H9 (cell line): ENCODE data around the gene PRORP. TPM values are rescaled to one million over a fixed set of nuclear protein-coding genes. Genes with fewer than 3 reads are reported as not detected.

Experiments used
- DNase-seq: peaks from one replicate; pipeline ENCODE4 v3.0.0-alpha.2; 2017
- H2AFZ ChIP-seq: one replicate; pipeline ENCODE4 v1.6.1; 2013; ENCODE audit warnings: mild to moderate bottlenecking, low read length, control low read depth, moderate library complexity
- H2AK5ac ChIP-seq: 2 replicates; pipeline ENCODE4 v1.6.1; 2013; ENCODE audit warnings: low read length, control low read depth, mixed read lengths; ENCODE audit not compliant: insufficient read length
- H2BK120ac ChIP-seq: one replicate; pipeline ENCODE4 v1.6.1; 2013; ENCODE audit warnings: low read depth, mild to moderate bottlenecking, low read length, control low read depth, inconsistent platforms; ENCODE audit not compliant: poor library complexity, severe bottlenecking
- H2BK12ac ChIP-seq: 2 replicates; pipeline ENCODE4 v1.6.1; 2013; ENCODE audit warnings: low read length, control low read depth, mixed read lengths, low read depth; ENCODE audit not compliant: insufficient read length
- H2BK15ac ChIP-seq: 2 replicates; pipeline ENCODE4 v1.6.1; 2013; ENCODE audit warnings: low read depth, low read length, control low read depth
- H2BK20ac ChIP-seq: one replicate; pipeline ENCODE4 v1.6.1; 2013; ENCODE audit warnings: low read depth, mild to moderate bottlenecking, low read length, control low read depth, inconsistent platforms; ENCODE audit not compliant: poor library complexity, severe bottlenecking
- H2BK5ac ChIP-seq: 2 replicates; pipeline ENCODE4 v1.6.1; 2013; ENCODE audit warnings: low read length, control low read depth, mixed read lengths; ENCODE audit not compliant: insufficient read length
- H3K14ac ChIP-seq: 2 replicates; pipeline ENCODE4 v1.6.1; 2013; ENCODE audit warnings: low read length, control low read depth; ENCODE audit not compliant: insufficient read depth
- H3K18ac ChIP-seq: 2 replicates; pipeline ENCODE4 v1.6.1; 2013; ENCODE audit warnings: low read depth, mild to moderate bottlenecking, mixed read lengths, low read length, control low read depth; ENCODE audit not compliant: insufficient read length
- H3K23ac ChIP-seq: 2 replicates; pipeline ENCODE4 v1.6.1; 2013; ENCODE audit warnings: low read length, control low read depth, mixed read lengths, low read depth; ENCODE audit not compliant: insufficient read length
- H3K23me2 ChIP-seq: 2 replicates; pipeline ENCODE4 v1.6.1; 2013; ENCODE audit warnings: low read depth, mild to moderate bottlenecking, mixed read lengths, low read length, control low read depth; ENCODE audit not compliant: insufficient read length, poor library complexity, severe bottlenecking
- H3K27ac ChIP-seq: 2 replicates; pipeline ENCODE4 v1.5.1; 2013; ENCODE audit warnings: low read length, control low read depth, mixed read lengths, low read depth; ENCODE audit not compliant: insufficient read length
- H3K27me3 ChIP-seq: 2 replicates; pipeline ENCODE4 v1.6.1; 2013; ENCODE audit warnings: low read length, control low read depth, inconsistent platforms; ENCODE audit not compliant: insufficient read depth
- H3K4ac ChIP-seq: 2 replicates; pipeline ENCODE4 v1.6.1; 2013; ENCODE audit warnings: low read depth, mild to moderate bottlenecking, control low read depth, inconsistent platforms, low read length, moderate library complexity
- H3K4me1 ChIP-seq: 2 replicates; pipeline ENCODE4 v1.6.1; 2013; ENCODE audit warnings: low read length, control low read depth, inconsistent platforms; ENCODE audit not compliant: insufficient read depth
- H3K4me2 ChIP-seq: 2 replicates; pipeline ENCODE4 v1.6.1; 2013; ENCODE audit warnings: low read length, control low read depth, mixed read lengths; ENCODE audit not compliant: insufficient read length, insufficient read depth
- H3K56ac ChIP-seq: 2 replicates; pipeline ENCODE4 v1.6.1; 2013; ENCODE audit warnings: low read depth, mild to moderate bottlenecking, mixed read lengths, low read length, control low read depth; ENCODE audit not compliant: insufficient read length
- H3K79me1 ChIP-seq: 2 replicates; pipeline ENCODE4 v1.6.1; 2013; ENCODE audit warnings: low read depth, mild to moderate bottlenecking, moderate library complexity, low read length, control low read depth, inconsistent platforms; ENCODE audit not compliant: insufficient read depth, poor library complexity, severe bottlenecking
- H3K79me2 ChIP-seq: 2 replicates; pipeline ENCODE4 v1.6.1; 2013; ENCODE audit warnings: low read length, control low read depth, inconsistent platforms; ENCODE audit not compliant: insufficient read depth
- H3K9ac ChIP-seq: 2 replicates; pipeline ENCODE4 v1.6.1; 2013; ENCODE audit warnings: low read length, control low read depth, mixed read lengths; ENCODE audit not compliant: insufficient read length; ENCODE audit errors: extremely low read depth
- H3K9me3 ChIP-seq: one replicate; pipeline ENCODE4 v1.6.1; 2013; ENCODE audit warnings: low read depth, low read length, inconsistent platforms; ENCODE audit not compliant: control insufficient read depth
- H3T11ph ChIP-seq: one replicate; pipeline ENCODE4 v1.6.1; 2013; ENCODE audit warnings: mild to moderate bottlenecking, low read length, control low read depth, inconsistent platforms
- H4K20me1 ChIP-seq: one replicate; pipeline ENCODE4 v1.6.1; 2013; ENCODE audit not compliant: control insufficient read depth, insufficient read length, insufficient read depth
- H4K5ac ChIP-seq: 2 replicates; pipeline ENCODE4 v1.6.1; 2013; ENCODE audit warnings: low read depth, mild to moderate bottlenecking, mixed read lengths, low read length, control low read depth; ENCODE audit not compliant: insufficient read length
- H4K8ac ChIP-seq: replicated peaks from 2 replicates; pipeline ENCODE4 v1.6.1; 2013; ENCODE audit warnings: low read length, control low read depth, mixed read lengths, low read depth; ENCODE audit not compliant: insufficient read length
- H4K91ac ChIP-seq: 2 replicates; pipeline ENCODE4 v1.6.1; 2013; ENCODE audit warnings: low read depth, mild to moderate bottlenecking, moderate library complexity, mixed read lengths, low read length, control low read depth; ENCODE audit not compliant: insufficient read length
- H3K27ac Mint-ChIP-seq, 3 experiments: 2 replicates in 2 of 3; 3 replicates in 1 of 3; pipeline ENCODE4 v1.8.0; 2020 to 2021; ENCODE audit warnings: mixed read lengths in 3 of 3, mild to moderate bottlenecking in 1 of 3, moderate library complexity in 1 of 3
- H3K27me3 Mint-ChIP-seq: 2 replicates; pipeline ENCODE4 v1.8.0; 2021; ENCODE audit warnings: low read depth, mild to moderate bottlenecking, moderate library complexity, mixed read lengths
- H3K36me3 Mint-ChIP-seq, 3 experiments: 2 replicates in 2 of 3; 3 replicates in 1 of 3; pipeline ENCODE4 v1.8.0; 2020 to 2021; ENCODE audit warnings: low read depth in 3 of 3, mixed read lengths in 3 of 3; ENCODE audit not compliant: insufficient read depth in 1 of 3
- H3K4me1 Mint-ChIP-seq, 2 experiments: 2 replicates each; pipeline ENCODE4 v1.8.0; 2020; ENCODE audit warnings: mixed read lengths in 2 of 2
- H3K4me3 Mint-ChIP-seq, 2 experiments: 2 replicates in 1 of 2; 3 replicates in 1 of 2; pipeline ENCODE4 v1.8.0; 2020 to 2021; ENCODE audit warnings: mild to moderate bottlenecking in 2 of 2, mixed read lengths in 2 of 2, moderate library complexity in 1 of 2
- H3K9me3 Mint-ChIP-seq, 2 experiments: 2 replicates in 1 of 2; 3 replicates in 1 of 2; pipeline ENCODE4 v1.8.0; 2020; ENCODE audit warnings: mild to moderate bottlenecking in 2 of 2, mixed read lengths in 2 of 2, moderate library complexity in 1 of 2
- WGBS: extraction: QIAGEN DNeasy Blood & Tissue Kit; methylation state at CpG from one replicate; pipeline ENCODE4 v1.1.7; 2013; ENCODE audit warnings: missing lambda C conversion rate, low lambda C conversion rate, mixed read lengths; ENCODE audit not compliant: insufficient read length; ENCODE audit errors: extremely low coverage; 5-methylcytosine and 5-hydroxymethylcytosine counted together
- total RNA-seq: library from RNA; stranded (reverse); gene quantifications from 2 replicates; pipeline ENCODE4 v1.2.1, GENCODE V29; 2021
- TF ChIP-seq, protein P1 (sequence below): fragments of 200-600 bp; sonication (generic); conservative IDR thresholded peaks from 3 replicates; pipeline ENCODE4 v1.8.0; 2021; ENCODE audit warnings: antibody characterized with exemption, mild to moderate bottlenecking

The PRORP gene
- total RNA-seq, 1 experiment from 2014 or later: 37.7 TPM

- no peak for DNase-seq
- Histone ChIP-seq H3K27ac (no peak overlapping the region), H4K91ac (no peak overlapping the region), H2BK12ac (no peak overlapping the region), H4K5ac (no peak overlapping the region), H3K27me3 (no peaks in the 10 kb centered on the region), H3K79me1 (no peaks in the 10 kb centered on the region), H4K20me1 (no peaks in the 10 kb centered on the region), H3K14ac (no peak overlapping the region), H2BK5ac (no peak overlapping the region), H3T11ph (no peak overlapping the region), H3K18ac (no peak overlapping the region), H3K23ac (no peak overlapping the region), H3K56ac (no peak overlapping the region), H2AFZ (no peak overlapping the region), H3K79me2 (no peaks in the 10 kb centered on the region), H3K4ac (no peak overlapping the region), H2AK5ac (no peak overlapping the region), H2BK20ac (no peak overlapping the region), H4K8ac (no peak overlapping the region), H3K4me2 (no peak overlapping the region), H3K23me2 (no peaks in the 10 kb centered on the region), H3K9me3 (no peaks in the 10 kb centered on the region), H2BK15ac (no peak overlapping the region), H3K9ac (no peak overlapping the region), H3K4me1 (no peaks in the 10 kb centered on the region), H2BK120ac (no peak overlapping the region)
- Mint-ChIP-seq H3K9me3 (no peaks in the 10 kb centered on the region; a peak in 1 of 5 replicates), H3K36me3 (peaks cover 5 to 20% (median 10%) of the 10 kb centered on the region in 3 experiments; a peak in 6 of 7 replicates), H3K4me1 (no peaks in the 10 kb centered on the region), H3K27ac (no peak overlapping the region), H3K4me3 (no peak overlapping the region), H3K27me3 (no peaks in the 10 kb centered on the region)
- TF ChIP-seq, protein P1, sequence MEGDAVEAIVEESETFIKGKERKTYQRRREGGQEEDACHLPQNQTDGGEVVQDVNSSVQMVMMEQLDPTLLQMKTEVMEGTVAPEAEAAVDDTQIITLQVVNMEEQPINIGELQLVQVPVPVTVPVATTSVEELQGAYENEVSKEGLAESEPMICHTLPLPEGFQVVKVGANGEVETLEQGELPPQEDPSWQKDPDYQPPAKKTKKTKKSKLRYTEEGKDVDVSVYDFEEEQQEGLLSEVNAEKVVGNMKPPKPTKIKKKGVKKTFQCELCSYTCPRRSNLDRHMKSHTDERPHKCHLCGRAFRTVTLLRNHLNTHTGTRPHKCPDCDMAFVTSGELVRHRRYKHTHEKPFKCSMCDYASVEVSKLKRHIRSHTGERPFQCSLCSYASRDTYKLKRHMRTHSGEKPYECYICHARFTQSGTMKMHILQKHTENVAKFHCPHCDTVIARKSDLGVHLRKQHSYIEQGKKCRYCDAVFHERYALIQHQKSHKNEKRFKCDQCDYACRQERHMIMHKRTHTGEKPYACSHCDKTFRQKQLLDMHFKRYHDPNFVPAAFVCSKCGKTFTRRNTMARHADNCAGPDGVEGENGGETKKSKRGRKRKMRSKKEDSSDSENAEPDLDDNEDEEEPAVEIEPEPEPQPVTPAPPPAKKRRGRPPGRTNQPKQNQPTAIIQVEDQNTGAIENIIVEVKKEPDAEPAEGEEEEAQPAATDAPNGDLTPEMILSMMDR: no peak
- WGBS: no CpG with 5 or more reads among the region's 3 CpGs
These were observed 45.1 kb downstream of the PRORP start for GRCh38 chr14:35167496-35167895.

Other genes starting within 250 kb of the PRORP start
- gene BAZ1A, start 247.2 kb upstream of the PRORP start, total RNA-seq: 17.8 and 19.2 TPM in 2 replicates
- gene SRP54, start 139.6 kb upstream of the PRORP start, total RNA-seq: 54.7 and 57.7 TPM in 2 replicates
- 40.5 and 43.1 TPM in 2 replicates for gene FAM177A1, start 76.3 kb upstream of the PRORP start, total RNA-seq
- 51.1 and 52.9 TPM in 2 replicates for gene PPP2R3C, start 562 bp upstream of the PRORP start, total RNA-seq
- gene PSMA6, start 169.8 kb downstream of the PRORP start, total RNA-seq: 251 and 255 TPM in 2 replicates